WTC11 (cell line): Measurements from ENCODE around the gene ZNF175. TPM values are rescaled to one million over a fixed set of nuclear protein-coding genes. Genes with fewer than 3 reads are reported as not detected.

Source experiments
- AR ChIP-seq: fragments of 250-450 bp; sonication (Bioruptor Pico); IDR thresholded peaks from 2 replicates; pipeline ENCODE4 v1.9.0; 2021; ENCODE audit warnings: mild to moderate bottlenecking
- ELF4 ChIP-seq: sonication (generic); formaldehyde crosslinking; IDR thresholded peaks from 2 replicates; pipeline ENCODE4 v1.8.1; 2022; ENCODE audit warnings: low read depth, mild to moderate bottlenecking, moderate library complexity, missing genetic modification reagents
- FOXP1 ChIP-seq: sonication (generic); formaldehyde crosslinking; IDR thresholded peaks from 2 replicates; pipeline ENCODE4 v1.8.0; 2022; ENCODE audit warnings: missing genetic modification reagents, mild to moderate bottlenecking, moderate library complexity, borderline replicate concordance
- GRHL2 ChIP-seq: fragments of 250-450 bp; sonication (Bioruptor Pico); IDR thresholded peaks from 2 replicates; pipeline ENCODE4 v1.8.0; 2022; ENCODE audit warnings: mild to moderate bottlenecking, moderate library complexity; ENCODE audit not compliant: insufficient replicate concordance, severe bottlenecking
- HMGXB4 ChIP-seq: sonication (generic); formaldehyde crosslinking; IDR thresholded peaks from 2 replicates; pipeline ENCODE4 v1.8.1; 2023; ENCODE audit warnings: mild to moderate bottlenecking, moderate library complexity, missing genetic modification reagents
- IRF1 ChIP-seq: sonication (generic); formaldehyde crosslinking; IDR thresholded peaks from 2 replicates; pipeline ENCODE4 v1.8.0; 2023; ENCODE audit warnings: missing genetic modification reagents
- JUN ChIP-seq: sonication (generic); formaldehyde crosslinking; IDR thresholded peaks from 2 replicates; pipeline ENCODE4 v1.8.0; 2023; ENCODE audit warnings: mild to moderate bottlenecking, missing genetic modification reagents
- MYBL2 ChIP-seq: sonication (generic); formaldehyde crosslinking; IDR thresholded peaks from 2 replicates; pipeline ENCODE4 v1.8.1; 2023; ENCODE audit warnings: mild to moderate bottlenecking, moderate library complexity, missing genetic modification reagents
- NFATC4 ChIP-seq: fragments of 250-450 bp; sonication (Bioruptor Pico); IDR thresholded peaks from 2 replicates; pipeline ENCODE4 v1.9.0; 2021; ENCODE audit warnings: mild to moderate bottlenecking
- OVOL2 ChIP-seq: fragments of 250-450 bp; sonication (Bioruptor Pico); IDR thresholded peaks from 2 replicates; pipeline ENCODE4 v1.9.0; 2021; ENCODE audit warnings: mild to moderate bottlenecking, borderline replicate concordance
- PRRX2 ChIP-seq: fragments of 250-450 bp; sonication (Bioruptor Pico); IDR thresholded peaks from 2 replicates; pipeline ENCODE4 v1.8.0; 2021; ENCODE audit warnings: mild to moderate bottlenecking
- SMAD3 ChIP-seq: sonication (generic); formaldehyde crosslinking; IDR thresholded peaks from 2 replicates; pipeline ENCODE4 v1.8.0; 2022; ENCODE audit warnings: missing genetic modification reagents, mild to moderate bottlenecking, borderline replicate concordance
- SMAD4 ChIP-seq: sonication (generic); formaldehyde crosslinking; IDR thresholded peaks from 2 replicates; pipeline ENCODE4 v1.8.0; 2022; ENCODE audit warnings: mild to moderate bottlenecking, missing genetic modification reagents
- TCF7 ChIP-seq: sonication (generic); formaldehyde crosslinking; IDR thresholded peaks from 2 replicates; pipeline ENCODE4 v1.8.0; 2022; ENCODE audit warnings: mild to moderate bottlenecking, low read depth, missing genetic modification reagents, moderate library complexity
- USF2 ChIP-seq: sonication (generic); formaldehyde crosslinking; IDR thresholded peaks from 2 replicates; pipeline ENCODE4 v1.8.1; 2023; ENCODE audit warnings: mild to moderate bottlenecking, missing genetic modification reagents, moderate library complexity
- ZBTB21 ChIP-seq: sonication (generic); formaldehyde crosslinking; IDR thresholded peaks from 2 replicates; pipeline ENCODE4 v1.8.1; 2023; ENCODE audit warnings: mild to moderate bottlenecking, missing genetic modification reagents, borderline replicate concordance
- ZNF138 ChIP-seq: sonication (generic); formaldehyde crosslinking; conservative IDR thresholded peaks from 2 replicates; pipeline ENCODE4 v1.8.1; 2022; ENCODE audit warnings: mild to moderate bottlenecking, moderate library complexity, missing genetic modification reagents
- ZNF317 ChIP-seq: sonication (generic); formaldehyde crosslinking; IDR thresholded peaks from 2 replicates; pipeline ENCODE4 v1.8.1; 2023; ENCODE audit warnings: low read depth, mild to moderate bottlenecking, moderate library complexity, missing genetic modification reagents, borderline replicate concordance
- ZNF396 ChIP-seq: fragments of 250-450 bp; sonication (Bioruptor Pico); IDR thresholded peaks from 2 replicates; pipeline ENCODE4 v1.8.0; 2021; ENCODE audit warnings: mild to moderate bottlenecking, moderate library complexity, borderline replicate concordance
- total RNA-seq: library from RNA; stranded (reverse); gene quantifications from 3 replicates; pipeline ENCODE4 v1.2.3, GENCODE V29; 2021
- TF ChIP-seq, protein P1 (sequence below): sonication (generic); formaldehyde crosslinking; IDR thresholded peaks from 2 replicates; pipeline ENCODE4 v1.8.0; 2022; ENCODE audit warnings: mild to moderate bottlenecking, missing genetic modification reagents
- TF ChIP-seq, protein P2 (sequence below): sonication (generic); formaldehyde crosslinking; IDR thresholded peaks from 2 replicates; pipeline ENCODE4 v1.8.1; 2022; ENCODE audit warnings: low read depth, missing genetic modification reagents, borderline replicate concordance
- TF ChIP-seq, protein P3 (sequence below): sonication (generic); formaldehyde crosslinking; IDR thresholded peaks from 2 replicates; pipeline ENCODE4 v1.8.0; 2022; ENCODE audit warnings: mild to moderate bottlenecking, missing genetic modification reagents
- TF ChIP-seq, protein P4 (sequence below): fragments of 250-450 bp; sonication (Bioruptor Pico); IDR thresholded peaks from 2 replicates; pipeline ENCODE4 v1.9.0; 2021; ENCODE audit warnings: mild to moderate bottlenecking
- TF ChIP-seq, protein P5 (sequence below): sonication (generic); formaldehyde crosslinking; IDR thresholded peaks from 2 replicates; pipeline ENCODE4 v1.8.1; 2023; ENCODE audit warnings: mild to moderate bottlenecking, missing genetic modification reagents, borderline replicate concordance

The ZNF175 gene
- total RNA-seq, 1 experiment from 2014 or later, result 10.9 TPM

DNA sequence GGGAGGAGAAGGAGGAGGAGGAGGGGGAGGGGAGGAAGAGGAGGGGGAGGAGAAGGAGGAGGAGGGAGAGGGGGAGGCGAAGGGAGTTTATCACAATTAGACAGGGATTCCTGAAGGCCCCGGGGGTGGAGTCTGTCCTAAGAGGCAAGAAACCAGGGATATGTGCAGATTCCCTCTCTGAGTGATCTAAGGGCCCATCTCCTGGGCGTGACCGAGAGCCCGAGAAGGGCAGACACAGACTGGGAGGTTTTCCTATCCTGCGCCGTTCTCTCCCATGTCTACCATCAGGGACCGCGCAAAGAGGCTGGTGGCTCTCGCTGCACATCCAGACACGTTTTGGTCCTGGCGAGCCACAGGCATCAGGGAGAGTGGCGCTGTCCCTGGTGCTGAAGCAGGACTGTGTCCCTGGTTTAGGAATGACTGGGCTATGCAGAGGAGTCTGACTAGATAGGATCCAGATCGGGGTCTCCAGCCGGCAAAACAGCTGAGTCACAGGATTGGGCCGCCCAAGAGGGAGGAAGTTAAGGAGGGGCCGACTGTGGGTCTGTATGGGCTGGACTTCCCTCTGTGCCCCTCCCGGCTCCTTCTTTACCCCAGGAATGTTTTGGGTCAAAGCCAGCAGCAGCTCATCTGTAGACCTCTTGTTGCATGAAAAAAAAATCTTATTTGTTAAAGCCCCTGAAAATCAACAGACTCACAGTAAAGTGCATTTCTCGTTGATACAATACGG is 17.9 kb upstream of the ZNF175 start (continued):
- TF ChIP-seq, protein P1, sequence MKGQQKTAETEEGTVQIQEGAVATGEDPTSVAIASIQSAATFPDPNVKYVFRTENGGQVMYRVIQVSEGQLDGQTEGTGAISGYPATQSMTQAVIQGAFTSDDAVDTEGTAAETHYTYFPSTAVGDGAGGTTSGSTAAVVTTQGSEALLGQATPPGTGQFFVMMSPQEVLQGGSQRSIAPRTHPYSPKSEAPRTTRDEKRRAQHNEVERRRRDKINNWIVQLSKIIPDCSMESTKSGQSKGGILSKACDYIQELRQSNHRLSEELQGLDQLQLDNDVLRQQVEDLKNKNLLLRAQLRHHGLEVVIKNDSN, result peak; percentile 70; the same call in 1 of the 2 replicates
- TF ChIP-seq OVOL2 (CRISPR knock-in tag) (no peak), ZBTB21 (CRISPR knock-in tag) (no peak), FOXP1 (peak; percentile 92), ZNF138 (CRISPR knock-in tag) (no peak), AR (CRISPR knock-in tag) (no peak), JUN (CRISPR knock-in tag) (peak; percentile 94), IRF1 (CRISPR knock-in tag) (0 out of 2 replicates have a peak, but pooled peaks have one; percentile 11), SMAD4 (CRISPR knock-in tag) (peak; percentile 87), ZNF317 (CRISPR knock-in tag) (no peak), TCF7 (CRISPR knock-in tag) (no peak), SMAD3 (CRISPR knock-in tag) (peak; percentile 93; the same call in 1 of the 2 replicates), NFATC4 (CRISPR knock-in tag) (no peak), GRHL2 (CRISPR knock-in tag) (no peak), USF2 (CRISPR knock-in tag) (no peak), ZNF396 (CRISPR knock-in tag) (no peak), HMGXB4 (CRISPR knock-in tag) (no peak), MYBL2 (CRISPR knock-in tag) (no peak), ELF4 (CRISPR knock-in tag) (peak; percentile 41; the same call in 1 of the 2 replicates), PRRX2 (CRISPR knock-in tag) (no peak)
- TF ChIP-seq, protein P2, sequence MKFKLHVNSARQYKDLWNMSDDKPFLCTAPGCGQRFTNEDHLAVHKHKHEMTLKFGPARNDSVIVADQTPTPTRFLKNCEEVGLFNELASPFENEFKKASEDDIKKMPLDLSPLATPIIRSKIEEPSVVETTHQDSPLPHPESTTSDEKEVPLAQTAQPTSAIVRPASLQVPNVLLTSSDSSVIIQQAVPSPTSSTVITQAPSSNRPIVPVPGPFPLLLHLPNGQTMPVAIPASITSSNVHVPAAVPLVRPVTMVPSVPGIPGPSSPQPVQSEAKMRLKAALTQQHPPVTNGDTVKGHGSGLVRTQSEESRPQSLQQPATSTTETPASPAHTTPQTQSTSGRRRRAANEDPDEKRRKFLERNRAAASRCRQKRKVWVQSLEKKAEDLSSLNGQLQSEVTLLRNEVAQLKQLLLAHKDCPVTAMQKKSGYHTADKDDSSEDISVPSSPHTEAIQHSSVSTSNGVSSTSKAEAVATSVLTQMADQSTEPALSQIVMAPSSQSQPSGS (CRISPR knock-in tag), result no peak
- TF ChIP-seq, protein P3, sequence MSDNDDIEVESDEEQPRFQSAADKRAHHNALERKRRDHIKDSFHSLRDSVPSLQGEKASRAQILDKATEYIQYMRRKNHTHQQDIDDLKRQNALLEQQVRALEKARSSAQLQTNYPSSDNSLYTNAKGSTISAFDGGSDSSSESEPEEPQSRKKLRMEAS (CRISPR knock-in tag), result peak; percentile 81
- TF ChIP-seq, protein P4, sequence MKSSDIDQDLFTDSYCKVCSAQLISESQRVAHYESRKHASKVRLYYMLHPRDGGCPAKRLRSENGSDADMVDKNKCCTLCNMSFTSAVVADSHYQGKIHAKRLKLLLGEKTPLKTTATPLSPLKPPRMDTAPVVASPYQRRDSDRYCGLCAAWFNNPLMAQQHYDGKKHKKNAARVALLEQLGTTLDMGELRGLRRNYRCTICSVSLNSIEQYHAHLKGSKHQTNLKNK, result no peak
- TF ChIP-seq, protein P5, sequence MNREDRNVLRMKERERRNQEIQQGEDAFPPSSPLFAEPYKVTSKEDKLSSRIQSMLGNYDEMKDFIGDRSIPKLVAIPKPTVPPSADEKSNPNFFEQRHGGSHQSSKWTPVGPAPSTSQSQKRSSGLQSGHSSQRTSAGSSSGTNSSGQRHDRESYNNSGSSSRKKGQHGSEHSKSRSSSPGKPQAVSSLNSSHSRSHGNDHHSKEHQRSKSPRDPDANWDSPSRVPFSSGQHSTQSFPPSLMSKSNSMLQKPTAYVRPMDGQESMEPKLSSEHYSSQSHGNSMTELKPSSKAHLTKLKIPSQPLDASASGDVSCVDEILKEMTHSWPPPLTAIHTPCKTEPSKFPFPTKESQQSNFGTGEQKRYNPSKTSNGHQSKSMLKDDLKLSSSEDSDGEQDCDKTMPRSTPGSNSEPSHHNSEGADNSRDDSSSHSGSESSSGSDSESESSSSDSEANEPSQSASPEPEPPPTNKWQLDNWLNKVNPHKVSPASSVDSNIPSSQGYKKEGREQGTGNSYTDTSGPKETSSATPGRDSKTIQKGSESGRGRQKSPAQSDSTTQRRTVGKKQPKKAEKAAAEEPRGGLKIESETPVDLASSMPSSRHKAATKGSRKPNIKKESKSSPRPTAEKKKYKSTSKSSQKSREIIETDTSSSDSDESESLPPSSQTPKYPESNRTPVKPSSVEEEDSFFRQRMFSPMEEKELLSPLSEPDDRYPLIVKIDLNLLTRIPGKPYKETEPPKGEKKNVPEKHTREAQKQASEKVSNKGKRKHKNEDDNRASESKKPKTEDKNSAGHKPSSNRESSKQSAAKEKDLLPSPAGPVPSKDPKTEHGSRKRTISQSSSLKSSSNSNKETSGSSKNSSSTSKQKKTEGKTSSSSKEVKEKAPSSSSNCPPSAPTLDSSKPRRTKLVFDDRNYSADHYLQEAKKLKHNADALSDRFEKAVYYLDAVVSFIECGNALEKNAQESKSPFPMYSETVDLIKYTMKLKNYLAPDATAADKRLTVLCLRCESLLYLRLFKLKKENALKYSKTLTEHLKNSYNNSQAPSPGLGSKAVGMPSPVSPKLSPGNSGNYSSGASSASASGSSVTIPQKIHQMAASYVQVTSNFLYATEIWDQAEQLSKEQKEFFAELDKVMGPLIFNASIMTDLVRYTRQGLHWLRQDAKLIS, result no peak
